ENCODE results near the gene SCT. TPM values are rescaled to one million over a fixed set of nuclear protein-coding genes. Genes with fewer than 3 reads are reported as not detected.

The SCT gene
- total RNA-seq, 1 donor from 2014 or later: not detected

DNA sequence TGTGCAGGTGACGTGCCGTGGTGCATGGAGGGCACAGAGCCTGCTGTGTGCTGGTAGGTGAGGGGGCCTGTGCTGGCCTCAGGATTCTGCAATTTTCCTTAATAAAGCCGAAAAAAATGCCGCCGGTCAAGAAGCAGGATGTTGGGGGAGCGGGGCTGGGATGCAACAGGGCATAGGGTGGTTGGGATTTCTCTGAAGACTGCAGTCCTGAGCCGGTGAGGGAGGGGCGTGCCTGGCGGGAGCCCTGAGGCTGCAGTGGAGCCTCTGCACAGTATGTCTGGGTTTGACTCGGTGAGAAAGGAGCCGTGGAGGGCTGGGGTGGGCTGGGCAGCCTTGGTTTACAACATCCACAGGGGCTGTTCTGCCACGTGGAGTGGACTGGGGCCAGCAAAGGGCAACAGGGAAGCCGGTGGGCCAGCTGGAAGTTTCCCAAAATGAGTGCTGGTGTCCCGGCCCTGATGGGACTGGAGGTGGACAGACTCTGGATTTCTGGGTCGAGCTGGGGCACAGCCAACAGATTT lies 3.6 kb downstream of the SCT start:
- DNase-seq (ENCODE audit: low spot score): no peak

DNA sequence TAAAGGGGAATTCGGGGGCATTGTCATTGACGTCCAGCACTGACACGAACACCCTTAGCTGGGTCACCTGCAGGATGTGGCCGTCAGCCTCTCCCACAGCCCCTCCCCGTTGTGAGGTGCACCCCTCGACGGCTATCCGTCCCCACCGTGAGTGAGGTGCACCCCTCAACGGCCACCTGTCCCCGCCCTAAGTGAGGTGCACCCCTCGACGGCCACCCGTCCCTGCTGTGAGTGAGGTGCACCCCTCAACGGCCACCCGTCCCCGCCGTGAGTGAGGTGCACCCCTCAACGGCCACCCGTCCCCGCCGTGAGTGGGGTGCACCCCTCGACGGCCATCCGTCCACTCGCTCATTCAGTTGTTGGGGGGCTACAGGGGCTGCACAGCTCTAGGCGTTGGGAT lies 5.1 kb downstream of the SCT start:
- DNase-seq (ENCODE audit: low spot score): no peak

DNA sequence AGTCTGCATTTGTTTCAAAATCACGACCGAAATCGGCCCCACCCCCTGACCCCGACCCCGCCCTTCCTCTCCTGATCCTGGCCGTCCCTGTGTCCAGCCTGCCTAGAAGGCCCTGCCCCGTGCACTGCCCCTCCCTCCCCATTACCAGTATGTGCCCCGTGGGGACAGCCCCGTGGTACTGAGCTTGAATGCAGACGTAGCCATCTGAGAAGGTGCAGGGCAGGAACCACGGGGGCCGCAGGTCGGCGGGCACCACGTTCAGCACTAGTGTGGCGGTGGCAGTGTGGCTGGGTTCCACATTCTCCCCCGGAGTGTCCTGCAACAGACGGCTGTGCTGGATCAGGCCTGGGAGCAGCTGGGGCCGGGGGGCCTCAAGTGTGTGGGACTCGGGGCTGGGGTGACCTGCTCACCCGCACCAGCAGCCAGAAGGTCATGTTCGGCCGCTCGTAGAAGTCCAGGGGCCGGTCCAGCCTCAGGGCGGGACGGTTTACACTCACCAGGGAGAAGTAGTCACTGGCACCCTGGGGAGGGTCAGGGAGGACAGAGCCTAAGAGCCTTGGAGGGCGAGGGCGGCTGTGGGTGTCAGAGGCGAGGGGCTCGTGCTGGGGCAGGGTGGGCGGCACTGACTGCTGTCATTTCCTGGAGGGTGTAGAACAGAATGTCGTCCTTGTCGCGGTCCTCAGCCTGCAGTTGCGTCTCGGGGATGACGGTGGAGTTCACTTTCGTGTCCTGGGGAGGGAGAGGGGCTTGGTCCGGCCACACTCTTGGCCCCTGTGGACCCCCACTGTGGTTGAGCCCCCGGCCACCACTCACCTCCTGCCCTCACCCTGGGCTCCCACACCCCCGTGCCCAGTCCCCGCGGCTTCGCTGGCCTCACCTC lies 5.8 kb downstream of the SCT start:
- DNase-seq (ENCODE audit: low spot score): no peak

DNA sequence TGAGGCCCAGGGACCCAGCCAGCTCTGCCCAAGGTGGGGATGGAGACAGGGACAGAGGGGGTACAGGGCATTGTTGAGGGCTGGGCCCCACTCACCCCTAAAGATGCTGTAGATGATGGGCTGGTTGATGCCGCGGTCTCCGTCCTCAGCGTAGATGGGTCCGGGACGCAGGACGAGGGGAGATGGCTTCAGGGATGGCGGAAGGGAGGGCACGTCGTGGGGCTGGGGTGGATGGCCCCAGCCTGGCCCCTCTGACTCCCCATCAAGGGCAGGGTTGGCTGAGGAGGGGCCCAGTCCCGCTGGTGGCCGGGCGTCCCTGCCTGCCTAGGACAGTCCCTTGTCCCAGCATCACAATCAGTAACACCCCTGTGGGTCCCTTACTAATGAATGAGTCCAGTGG lies 6.8 kb downstream of the SCT start:
- no peak for DNase-seq (ENCODE audit: low spot score)

- no peak for DNase-seq (ENCODE audit: low spot score)
Observed at GRCh38 chr11:619628-620050, 7.3 kb downstream of the SCT start.

DNA sequence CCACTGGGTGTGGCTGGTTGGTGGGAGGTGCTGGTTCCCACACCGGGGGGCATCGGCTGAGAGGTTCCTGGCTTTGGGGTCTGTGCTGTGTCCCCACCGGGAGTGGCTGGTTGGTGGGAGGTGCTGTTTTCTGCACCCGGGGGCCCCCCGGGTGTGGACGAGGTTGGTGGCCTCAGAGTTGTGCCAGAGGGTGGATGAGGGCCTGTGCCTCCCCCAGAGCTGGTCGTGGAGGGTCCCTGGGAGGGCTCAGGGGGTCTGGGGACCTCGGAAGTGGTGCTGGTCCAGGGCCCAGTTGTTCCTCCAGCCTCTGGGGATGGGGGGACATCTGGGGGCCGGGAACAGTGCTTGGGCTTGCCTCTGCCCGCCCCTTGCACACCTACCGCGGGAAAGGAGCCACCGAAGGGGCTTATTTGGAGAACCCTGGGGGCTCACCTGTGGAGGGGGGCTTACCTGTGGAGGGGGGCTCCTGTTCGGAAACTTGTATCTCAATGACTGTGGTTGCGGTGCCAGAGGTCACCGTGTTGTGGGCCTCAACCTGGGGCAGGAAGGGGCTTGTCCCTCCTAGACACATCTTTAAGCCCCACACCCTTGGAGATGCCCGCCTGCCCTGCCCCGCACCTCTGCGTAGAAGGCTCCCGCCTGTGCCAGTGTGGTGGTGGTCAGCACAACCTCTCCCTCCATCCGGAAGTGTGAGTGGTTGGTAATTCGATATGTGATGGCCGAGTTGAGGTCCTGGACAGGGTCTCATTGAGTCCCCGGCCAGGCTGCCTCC lies 7.9 kb downstream of the SCT start:
- DNase-seq (ENCODE audit: low spot score): no peak

DNA sequence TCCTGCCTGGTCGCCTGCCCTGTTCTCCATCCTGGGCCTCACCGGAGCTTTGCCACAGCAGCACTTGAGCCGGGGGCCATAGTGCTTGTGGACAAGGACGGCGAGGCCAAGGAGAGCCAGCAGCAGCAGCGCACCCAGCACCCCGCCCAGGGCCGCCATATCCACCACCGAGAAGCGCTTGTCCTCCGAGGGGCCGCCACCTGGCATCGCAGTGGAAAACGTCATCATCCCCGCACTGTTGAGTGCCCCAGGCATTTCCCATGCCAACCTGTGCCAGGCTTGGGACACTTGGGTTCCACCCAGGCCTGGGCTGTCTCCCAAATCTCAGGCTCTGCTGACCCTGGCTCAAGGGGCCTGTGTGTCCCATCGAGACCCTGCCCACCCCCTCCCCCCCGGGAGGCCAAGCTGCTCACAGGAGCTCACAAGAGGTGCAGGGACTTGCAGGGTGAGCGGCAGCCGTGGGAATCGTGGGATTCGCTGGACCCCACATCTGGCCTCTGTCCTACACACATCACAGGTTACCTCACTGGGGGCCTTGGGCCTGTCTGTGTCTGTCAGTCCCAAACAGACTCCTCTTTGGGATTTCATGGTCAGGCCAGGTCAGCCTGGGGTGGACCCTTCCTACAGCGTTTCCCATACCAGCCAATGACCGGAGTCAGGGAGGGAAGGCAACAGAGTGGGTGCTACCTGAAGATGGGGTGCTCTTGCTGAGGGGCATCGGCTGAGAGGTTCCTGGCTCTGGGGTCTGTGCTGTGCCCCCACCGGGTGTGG lies 8.9 kb downstream of the SCT start:
- DNase-seq (ENCODE audit: low spot score): no peak

DNA sequence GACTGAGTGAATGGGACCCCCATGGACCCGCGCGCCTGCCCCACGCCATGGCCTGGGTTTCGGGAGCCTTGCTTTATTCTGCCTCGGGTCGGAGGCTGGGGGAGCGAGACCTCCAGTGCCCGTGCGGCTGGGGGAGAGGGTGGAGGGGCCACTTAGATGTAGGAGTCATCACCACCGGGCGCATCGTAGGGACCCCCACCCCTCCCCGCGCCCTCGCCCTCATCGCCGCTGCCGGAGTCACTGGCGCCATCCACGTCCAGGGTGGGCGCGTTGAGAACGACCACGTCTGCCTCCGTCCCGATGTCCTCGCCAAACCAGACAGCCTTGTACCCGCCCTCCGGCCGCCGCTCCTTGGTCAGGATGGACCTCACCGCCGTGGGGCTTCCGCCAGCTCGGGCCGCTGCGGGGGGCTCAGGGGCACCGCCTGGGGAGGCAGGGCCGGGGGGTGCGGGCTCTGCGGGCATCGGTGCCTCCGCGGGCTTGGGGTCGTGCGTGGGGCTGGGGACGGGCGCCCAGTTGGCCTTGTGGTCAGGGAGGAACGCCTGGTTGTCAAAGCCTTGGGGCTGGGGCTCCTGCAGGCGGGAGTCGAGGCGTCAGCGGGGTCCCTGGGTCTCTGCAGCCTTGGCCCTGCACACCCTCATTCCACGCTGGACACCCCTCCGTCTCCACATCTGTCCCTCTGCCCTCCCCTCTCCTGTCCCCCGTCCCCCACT lies 9.6 kb downstream of the SCT start:
- no peak for DNase-seq (ENCODE audit: low spot score)

DNA sequence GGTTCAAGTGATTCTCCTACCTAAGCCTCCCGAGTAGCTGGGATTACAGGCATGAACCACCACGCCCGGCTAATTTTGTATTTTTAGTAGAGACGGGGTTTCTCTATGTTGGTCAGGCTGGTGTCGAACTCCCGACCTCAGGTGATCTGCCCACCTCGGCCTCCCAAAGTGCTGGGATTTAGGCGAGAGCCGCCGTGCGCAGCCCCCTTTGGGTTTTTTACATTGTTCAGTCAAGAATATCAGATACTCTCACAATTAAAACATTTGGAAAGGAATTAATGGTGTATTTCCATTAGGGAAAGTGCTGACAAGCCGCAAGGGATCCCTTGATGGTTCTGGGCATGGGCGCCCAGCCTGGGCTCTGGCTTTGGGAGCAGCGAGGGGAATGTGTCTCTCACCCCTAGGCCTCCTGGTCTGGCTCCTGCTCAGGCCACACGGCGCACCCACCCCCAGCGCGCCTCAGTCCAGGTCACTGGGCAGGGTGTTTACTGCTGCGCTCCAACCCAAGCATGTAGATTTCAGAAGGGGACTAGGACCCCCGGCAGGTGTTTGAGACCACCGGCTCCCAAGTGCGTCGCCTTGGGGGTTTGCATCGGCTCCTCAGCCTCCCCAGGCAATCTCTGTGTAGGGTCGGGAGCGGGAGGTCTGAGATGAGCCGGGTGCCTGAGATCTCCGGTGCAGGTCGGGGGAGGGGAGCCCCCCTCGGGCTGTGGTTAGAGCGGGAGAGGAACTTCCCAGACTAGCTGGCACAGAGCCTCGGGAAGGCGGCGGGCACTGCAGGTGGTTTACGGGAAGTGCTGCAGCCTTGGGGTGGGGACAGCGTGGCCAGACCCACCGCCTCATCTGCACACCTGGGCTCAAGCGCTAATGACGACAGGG lies 10.4 kb downstream of the SCT start:
- DNase-seq (ENCODE audit: low spot score): no peak

DNA sequence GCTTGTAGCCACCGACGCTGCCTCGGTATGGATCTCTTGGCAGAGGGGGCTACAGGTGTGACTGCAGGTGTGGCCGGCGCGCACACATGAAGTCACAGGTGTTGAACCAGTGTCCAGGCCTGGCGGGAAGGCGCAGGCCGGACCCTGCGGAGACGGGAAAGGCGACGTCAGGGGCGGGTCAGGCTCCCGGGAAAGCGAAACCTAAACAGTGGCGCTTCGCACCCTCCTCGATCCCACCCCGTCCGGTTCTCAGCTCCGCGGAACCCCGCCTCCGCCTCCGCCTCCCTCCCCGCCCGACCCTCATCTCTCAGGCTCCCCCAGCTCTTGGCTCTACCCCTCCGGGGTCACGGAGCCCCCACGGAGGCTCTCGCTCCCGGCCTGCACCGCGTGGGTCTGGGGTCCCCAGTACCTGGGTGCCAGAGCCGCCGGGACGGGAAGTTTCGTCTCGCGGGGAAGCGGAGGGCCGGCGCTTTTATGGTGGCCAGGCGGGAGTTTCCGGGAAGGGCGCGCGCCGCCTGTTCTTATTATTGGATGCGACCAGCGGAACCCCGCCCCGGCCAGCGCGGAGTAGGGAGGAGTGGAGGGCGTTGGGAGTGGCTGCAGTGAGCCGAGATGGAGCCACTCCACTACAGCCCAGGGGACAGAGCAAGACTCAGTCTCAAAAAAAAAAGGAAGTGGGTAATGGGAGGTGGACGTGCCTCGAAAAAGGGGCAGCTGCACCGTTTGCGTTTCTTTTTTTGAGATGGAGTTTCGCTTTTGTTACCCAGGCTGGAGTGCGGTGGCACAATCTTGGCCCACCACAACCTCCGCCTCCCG lies 11.3 kb downstream of the SCT start, which contains the start of gene IRF7:
TSS of gene IRF7 (minus strand) at position 447 of the 816 bp plus-strand sequence. CDS start 586 bp downstream, outside the sequence.
- DNase-seq (ENCODE audit: low spot score): peak; percentile 97

GRCh38 chr11:614623-615503 lies 12.1 kb downstream of the SCT start:
- DNase-seq (ENCODE audit: low spot score): no peak

- no peak for DNase-seq (ENCODE audit: low spot score)
Observed at GRCh38 chr11:614021-614622, 12.9 kb downstream of the SCT start.

DNA sequence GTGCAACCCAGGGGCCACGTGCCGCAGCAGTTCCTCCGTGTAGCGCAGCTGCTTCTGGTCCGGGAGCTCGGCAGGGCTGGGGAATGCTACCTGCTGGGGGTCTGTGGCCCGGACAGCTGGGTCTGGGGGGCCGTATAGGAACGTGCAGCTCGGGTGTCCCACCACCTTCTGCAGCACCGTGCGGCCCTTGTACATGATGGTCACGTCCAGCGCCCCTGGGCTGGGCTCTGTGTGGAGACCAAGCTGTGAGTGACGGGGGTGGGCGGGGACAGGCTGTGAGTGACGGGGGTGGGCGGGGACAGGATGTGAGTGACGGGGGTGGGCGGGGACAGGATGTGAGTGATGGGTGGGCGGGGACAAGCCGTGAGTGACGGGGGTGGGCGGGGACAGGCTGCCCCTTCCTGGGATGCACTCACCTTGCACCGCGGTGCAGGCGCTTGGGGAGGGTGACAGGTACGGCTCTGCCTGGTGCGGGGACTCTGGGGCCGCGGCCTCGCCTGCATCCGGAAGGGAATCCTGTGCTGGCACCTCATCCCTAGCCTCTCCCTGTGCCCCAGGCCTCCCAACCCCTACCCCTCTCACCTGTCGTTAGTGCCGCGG lies 13.5 kb downstream of the SCT start:
- DNase-seq (ENCODE audit: low spot score): no peak

- DNase-seq (ENCODE audit: low spot score): no peak
Observed at GRCh38 chr11:612961-613300, 14.1 kb downstream of the SCT start.

GRCh38 chr11:612201-612960 lies 14.6 kb downstream of the SCT start:
- no peak for DNase-seq (ENCODE audit: low spot score)

Data from umbilical cord (tissue), 2 donors.